ENCODE measurements around the gene KDM4C.
A peak's percentile ranks its signal among the peaks of the same experiment; 100 is the strongest.

DNA sequence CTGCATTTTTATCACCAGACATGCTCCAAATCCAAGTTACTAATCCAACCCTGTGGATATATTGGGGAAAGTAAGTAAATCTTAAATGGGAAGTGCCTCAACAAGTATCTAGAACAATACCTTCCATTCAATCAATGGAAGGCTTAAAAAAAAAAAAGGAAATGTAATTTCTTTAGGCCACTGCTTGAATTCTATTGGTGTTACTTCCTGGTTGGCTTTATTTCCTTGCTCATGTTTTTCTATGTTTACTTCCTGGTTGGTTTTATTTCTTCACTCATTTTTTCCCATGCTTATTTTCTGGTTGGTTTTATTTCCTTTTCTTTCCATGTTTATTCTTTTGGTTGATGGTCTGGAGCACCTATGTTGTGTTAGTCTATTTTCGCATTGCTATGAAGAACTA, 363.9 kb downstream of the KDM4C start:
- TF ChIP-seq, protein P1, sequence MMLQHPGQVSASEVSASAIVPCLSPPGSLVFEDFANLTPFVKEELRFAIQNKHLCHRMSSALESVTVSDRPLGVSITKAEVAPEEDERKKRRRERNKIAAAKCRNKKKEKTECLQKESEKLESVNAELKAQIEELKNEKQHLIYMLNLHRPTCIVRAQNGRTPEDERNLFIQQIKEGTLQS (IDR thresholded peaks at IDR 0.05): no peak
- TF ChIP-seq, protein P2, sequence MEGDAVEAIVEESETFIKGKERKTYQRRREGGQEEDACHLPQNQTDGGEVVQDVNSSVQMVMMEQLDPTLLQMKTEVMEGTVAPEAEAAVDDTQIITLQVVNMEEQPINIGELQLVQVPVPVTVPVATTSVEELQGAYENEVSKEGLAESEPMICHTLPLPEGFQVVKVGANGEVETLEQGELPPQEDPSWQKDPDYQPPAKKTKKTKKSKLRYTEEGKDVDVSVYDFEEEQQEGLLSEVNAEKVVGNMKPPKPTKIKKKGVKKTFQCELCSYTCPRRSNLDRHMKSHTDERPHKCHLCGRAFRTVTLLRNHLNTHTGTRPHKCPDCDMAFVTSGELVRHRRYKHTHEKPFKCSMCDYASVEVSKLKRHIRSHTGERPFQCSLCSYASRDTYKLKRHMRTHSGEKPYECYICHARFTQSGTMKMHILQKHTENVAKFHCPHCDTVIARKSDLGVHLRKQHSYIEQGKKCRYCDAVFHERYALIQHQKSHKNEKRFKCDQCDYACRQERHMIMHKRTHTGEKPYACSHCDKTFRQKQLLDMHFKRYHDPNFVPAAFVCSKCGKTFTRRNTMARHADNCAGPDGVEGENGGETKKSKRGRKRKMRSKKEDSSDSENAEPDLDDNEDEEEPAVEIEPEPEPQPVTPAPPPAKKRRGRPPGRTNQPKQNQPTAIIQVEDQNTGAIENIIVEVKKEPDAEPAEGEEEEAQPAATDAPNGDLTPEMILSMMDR (IDR thresholded peaks at IDR 0.05 in 2 of 3, conservative IDR thresholded peaks at IDR 0.05 in 1 of 3; ENCODE audit: borderline replicate concordance in 1 of 3, insufficient read depth in 1 of 3, low read depth in 2 of 3, low read length in 2 of 3): no peak
- no peak for TF ChIP-seq SRF (IDR thresholded peaks at IDR 0.05; ENCODE audit: low read depth)
- TF ChIP-seq RAD21 (IDR thresholded peaks at IDR 0.05; ENCODE audit: low read depth): no peak
- peak; percentile 34; the same call in 1 of the 2 replicates for TF ChIP-seq ELF1 (IDR thresholded peaks at IDR 0.05; ENCODE audit: borderline replicate concordance, low read depth)
- TF ChIP-seq EZH2 (IDR thresholded peaks at IDR 0.05): no peak
- no peak for TF ChIP-seq POLR2AphosphoS5 (IDR thresholded peaks at IDR 0.05; ENCODE audit: low read depth, low read length)
- TF ChIP-seq EZH2phosphoT487 (IDR thresholded peaks at IDR 0.05; ENCODE audit: borderline replicate concordance): no peak
- TF ChIP-seq SIN3A (IDR thresholded peaks at IDR 0.05; ENCODE audit: low read depth): no peak
- TF ChIP-seq, protein P3, sequence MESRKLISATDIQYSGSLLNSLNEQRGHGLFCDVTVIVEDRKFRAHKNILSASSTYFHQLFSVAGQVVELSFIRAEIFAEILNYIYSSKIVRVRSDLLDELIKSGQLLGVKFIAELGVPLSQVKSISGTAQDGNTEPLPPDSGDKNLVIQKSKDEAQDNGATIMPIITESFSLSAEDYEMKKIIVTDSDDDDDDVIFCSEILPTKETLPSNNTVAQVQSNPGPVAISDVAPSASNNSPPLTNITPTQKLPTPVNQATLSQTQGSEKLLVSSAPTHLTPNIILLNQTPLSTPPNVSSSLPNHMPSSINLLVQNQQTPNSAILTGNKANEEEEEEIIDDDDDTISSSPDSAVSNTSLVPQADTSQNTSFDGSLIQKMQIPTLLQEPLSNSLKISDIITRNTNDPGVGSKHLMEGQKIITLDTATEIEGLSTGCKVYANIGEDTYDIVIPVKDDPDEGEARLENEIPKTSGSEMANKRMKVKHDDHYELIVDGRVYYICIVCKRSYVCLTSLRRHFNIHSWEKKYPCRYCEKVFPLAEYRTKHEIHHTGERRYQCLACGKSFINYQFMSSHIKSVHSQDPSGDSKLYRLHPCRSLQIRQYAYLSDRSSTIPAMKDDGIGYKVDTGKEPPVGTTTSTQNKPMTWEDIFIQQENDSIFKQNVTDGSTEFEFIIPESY (IDR thresholded peaks at IDR 0.05; ENCODE audit: extremely low read depth, insufficient replicate concordance, low read length): no peak
- TF ChIP-seq, protein P4, sequence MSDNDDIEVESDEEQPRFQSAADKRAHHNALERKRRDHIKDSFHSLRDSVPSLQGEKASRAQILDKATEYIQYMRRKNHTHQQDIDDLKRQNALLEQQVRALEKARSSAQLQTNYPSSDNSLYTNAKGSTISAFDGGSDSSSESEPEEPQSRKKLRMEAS (IDR thresholded peaks at IDR 0.05): no peak
- TF ChIP-seq, protein P5, sequence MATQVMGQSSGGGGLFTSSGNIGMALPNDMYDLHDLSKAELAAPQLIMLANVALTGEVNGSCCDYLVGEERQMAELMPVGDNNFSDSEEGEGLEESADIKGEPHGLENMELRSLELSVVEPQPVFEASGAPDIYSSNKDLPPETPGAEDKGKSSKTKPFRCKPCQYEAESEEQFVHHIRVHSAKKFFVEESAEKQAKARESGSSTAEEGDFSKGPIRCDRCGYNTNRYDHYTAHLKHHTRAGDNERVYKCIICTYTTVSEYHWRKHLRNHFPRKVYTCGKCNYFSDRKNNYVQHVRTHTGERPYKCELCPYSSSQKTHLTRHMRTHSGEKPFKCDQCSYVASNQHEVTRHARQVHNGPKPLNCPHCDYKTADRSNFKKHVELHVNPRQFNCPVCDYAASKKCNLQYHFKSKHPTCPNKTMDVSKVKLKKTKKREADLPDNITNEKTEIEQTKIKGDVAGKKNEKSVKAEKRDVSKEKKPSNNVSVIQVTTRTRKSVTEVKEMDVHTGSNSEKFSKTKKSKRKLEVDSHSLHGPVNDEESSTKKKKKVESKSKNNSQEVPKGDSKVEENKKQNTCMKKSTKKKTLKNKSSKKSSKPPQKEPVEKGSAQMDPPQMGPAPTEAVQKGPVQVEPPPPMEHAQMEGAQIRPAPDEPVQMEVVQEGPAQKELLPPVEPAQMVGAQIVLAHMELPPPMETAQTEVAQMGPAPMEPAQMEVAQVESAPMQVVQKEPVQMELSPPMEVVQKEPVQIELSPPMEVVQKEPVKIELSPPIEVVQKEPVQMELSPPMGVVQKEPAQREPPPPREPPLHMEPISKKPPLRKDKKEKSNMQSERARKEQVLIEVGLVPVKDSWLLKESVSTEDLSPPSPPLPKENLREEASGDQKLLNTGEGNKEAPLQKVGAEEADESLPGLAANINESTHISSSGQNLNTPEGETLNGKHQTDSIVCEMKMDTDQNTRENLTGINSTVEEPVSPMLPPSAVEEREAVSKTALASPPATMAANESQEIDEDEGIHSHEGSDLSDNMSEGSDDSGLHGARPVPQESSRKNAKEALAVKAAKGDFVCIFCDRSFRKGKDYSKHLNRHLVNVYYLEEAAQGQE (IDR thresholded peaks at IDR 0.05; ENCODE audit: low read depth): no peak
- no peak for TF ChIP-seq CEBPB (IDR thresholded peaks at IDR 0.05; ENCODE audit: low read depth)
